ENCODE measurements around the gene TTLL3. TPM values are rescaled to one million over a fixed set of nuclear protein-coding genes. Genes with fewer than 3 reads are reported as not detected.
A peak's percentile ranks its signal among the peaks of the same experiment; 100 is the strongest.

The TTLL3 gene
- total RNA-seq, 1 experiment from 2014 or later = 15.7 TPM

DNA sequence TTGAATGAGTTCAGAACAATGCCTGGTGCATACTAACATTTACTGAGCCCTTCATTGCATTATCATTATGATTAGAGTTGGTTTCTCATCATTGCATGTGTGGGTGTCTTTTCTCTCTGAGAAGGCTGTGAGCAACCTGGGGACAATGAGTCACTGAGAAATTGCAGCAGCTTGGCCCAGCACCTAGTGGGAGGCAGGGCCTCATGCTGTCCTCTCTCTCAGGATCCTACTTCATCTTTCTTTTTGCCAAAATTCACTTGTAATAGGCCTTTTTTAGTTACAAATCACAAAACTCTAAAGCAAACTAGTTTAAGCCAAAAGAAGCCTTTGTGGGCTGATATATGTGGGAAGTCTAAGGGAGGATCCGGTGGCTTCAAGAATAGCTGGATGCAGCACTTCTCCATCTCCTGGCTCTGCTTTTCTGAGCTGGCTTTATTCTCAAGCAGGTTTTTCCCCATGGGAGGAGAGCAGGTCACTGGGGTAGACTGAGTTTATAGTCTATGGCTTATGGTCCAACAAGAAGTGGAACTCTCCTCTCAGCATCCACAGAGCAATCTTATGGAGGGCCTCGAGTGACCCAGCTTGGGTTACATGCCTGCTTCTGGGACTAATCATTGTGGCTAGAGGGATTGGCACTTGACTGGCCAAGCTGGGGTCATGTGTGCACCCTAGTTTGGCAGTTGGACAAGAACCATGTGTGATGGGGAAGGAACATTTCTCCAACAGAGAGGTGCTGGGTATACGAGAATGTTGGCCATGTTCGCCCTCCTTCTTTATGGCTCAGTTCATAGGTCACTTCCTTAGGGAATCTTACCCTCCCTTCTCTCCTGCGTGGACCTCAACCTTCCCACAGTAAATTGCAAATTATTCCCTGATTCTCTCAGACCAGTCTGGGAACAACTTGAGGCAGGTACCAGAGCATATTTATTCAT is 31.7 kb upstream of the TTLL3 start:
- Histone ChIP-seq H3K27me3 (ENCODE audit: control insufficient read depth, insufficient read depth, low read length) (no peaks in the 10 kb centered on the region), H3K9me3 (ENCODE audit: control insufficient read depth, insufficient read depth, low read depth, low read length) (no peaks in the 10 kb centered on the region), H3K36me3 (ENCODE audit: control insufficient read depth, insufficient read depth, low read length) (no peaks in the 10 kb centered on the region), H3K4me1 (ENCODE audit: control insufficient read depth, insufficient read depth, low read length) (no peaks in the 10 kb centered on the region), H3K27ac (ENCODE audit: low read length) (no peak overlapping the region), H3K4me3 (ENCODE audit: low read depth in 2 of 2, low read length in 2 of 2) (no peak overlapping the region)
- no TSS peak for BruUV-seq (replicated peaks)
- ChIA-PET CTCF (no interaction called here), POLR2A (no interaction called here)
- no peak for ATAC-seq
- no peak for DNase-seq (ENCODE audit: low read depth, low spot score)
- in situ Hi-C loops (cut with HindIII; ENCODE audit: low pct_unique_long_range_greater_than_20kb, low sequenced_read_pairs) = no loop called here
- TF ChIP-seq, protein P1, sequence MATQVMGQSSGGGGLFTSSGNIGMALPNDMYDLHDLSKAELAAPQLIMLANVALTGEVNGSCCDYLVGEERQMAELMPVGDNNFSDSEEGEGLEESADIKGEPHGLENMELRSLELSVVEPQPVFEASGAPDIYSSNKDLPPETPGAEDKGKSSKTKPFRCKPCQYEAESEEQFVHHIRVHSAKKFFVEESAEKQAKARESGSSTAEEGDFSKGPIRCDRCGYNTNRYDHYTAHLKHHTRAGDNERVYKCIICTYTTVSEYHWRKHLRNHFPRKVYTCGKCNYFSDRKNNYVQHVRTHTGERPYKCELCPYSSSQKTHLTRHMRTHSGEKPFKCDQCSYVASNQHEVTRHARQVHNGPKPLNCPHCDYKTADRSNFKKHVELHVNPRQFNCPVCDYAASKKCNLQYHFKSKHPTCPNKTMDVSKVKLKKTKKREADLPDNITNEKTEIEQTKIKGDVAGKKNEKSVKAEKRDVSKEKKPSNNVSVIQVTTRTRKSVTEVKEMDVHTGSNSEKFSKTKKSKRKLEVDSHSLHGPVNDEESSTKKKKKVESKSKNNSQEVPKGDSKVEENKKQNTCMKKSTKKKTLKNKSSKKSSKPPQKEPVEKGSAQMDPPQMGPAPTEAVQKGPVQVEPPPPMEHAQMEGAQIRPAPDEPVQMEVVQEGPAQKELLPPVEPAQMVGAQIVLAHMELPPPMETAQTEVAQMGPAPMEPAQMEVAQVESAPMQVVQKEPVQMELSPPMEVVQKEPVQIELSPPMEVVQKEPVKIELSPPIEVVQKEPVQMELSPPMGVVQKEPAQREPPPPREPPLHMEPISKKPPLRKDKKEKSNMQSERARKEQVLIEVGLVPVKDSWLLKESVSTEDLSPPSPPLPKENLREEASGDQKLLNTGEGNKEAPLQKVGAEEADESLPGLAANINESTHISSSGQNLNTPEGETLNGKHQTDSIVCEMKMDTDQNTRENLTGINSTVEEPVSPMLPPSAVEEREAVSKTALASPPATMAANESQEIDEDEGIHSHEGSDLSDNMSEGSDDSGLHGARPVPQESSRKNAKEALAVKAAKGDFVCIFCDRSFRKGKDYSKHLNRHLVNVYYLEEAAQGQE (IDR thresholded peaks at IDR 0.05; ENCODE audit: insufficient read depth in 1 of 2, low read depth in 2 of 2, low read length in 1 of 2) = no peak
- TF ChIP-seq POLR2AphosphoS5 (IDR thresholded peaks at IDR 0.05; ENCODE audit: low read depth, low read length) = 0 out of 2 replicates have a peak, but pooled peaks have one; percentile 20
- TF ChIP-seq SIN3A (IDR thresholded peaks at IDR 0.05; ENCODE audit: borderline replicate concordance, insufficient read depth, low read depth, low read length) = no peak
- intact Hi-C loops (cut with micrococcal nuclease; ENCODE audit: unreplicated experiment) = no loop called here

DNA sequence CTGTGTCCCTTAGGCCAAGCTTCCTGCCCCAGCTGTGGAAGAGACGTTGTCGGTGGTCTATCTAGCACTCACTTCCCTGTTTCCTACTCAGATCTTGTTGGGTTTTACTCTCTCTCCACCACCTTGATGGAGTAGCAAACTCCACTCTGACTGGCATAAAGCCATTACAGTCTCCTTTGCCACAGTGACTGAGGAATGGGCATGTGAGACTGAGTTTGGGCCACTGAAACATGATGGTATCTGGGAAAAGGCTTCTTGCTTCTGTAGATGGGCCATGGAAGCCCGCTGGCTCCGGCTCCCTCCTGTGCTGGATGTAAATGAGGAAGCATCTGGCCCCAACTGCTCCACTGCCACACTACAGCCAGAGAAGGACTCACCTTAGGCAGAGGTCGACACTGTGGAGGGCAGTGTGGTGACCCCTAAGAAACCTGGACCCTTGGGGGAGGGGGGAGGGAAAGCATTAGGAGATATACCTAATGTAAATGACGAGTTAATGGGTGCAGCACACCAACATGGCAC is 30.9 kb upstream of the TTLL3 start:
- ChIA-PET POLR2A (no interaction called here), CTCF (no interaction called here)
- no peaks in the 10 kb centered on the region for H3K9me3 ChIP-seq (ENCODE audit: control insufficient read depth, insufficient read depth, low read depth, low read length)
- in situ Hi-C loops (cut with HindIII; ENCODE audit: low pct_unique_long_range_greater_than_20kb, low sequenced_read_pairs) = no loop called here
- no peak overlapping the region for H3K27ac ChIP-seq (ENCODE audit: low read length)
- DNase-seq (ENCODE audit: low read depth, low spot score) (no peak), ATAC-seq (no peak)
- H3K27me3 ChIP-seq (ENCODE audit: control insufficient read depth, insufficient read depth, low read length) = no peaks in the 10 kb centered on the region
- H3K36me3 ChIP-seq (ENCODE audit: control insufficient read depth, insufficient read depth, low read length) = no peaks in the 10 kb centered on the region
- no peaks in the 10 kb centered on the region for H3K4me1 ChIP-seq (ENCODE audit: control insufficient read depth, insufficient read depth, low read length)
- TF ChIP-seq SIN3A (IDR thresholded peaks at IDR 0.05; ENCODE audit: borderline replicate concordance, insufficient read depth, low read depth, low read length) = no peak
- TF ChIP-seq TCF7L2 (IDR thresholded peaks at IDR 0.05; ENCODE audit: low read depth, low read length) = no peak
- TF ChIP-seq POLR2AphosphoS5 (IDR thresholded peaks at IDR 0.05; ENCODE audit: low read depth, low read length) = no peak
- TF ChIP-seq, protein P1 (IDR thresholded peaks at IDR 0.05; ENCODE audit: insufficient read depth in 1 of 2, low read depth in 2 of 2, low read length in 1 of 2) = no peak
- TF ChIP-seq, protein P2, sequence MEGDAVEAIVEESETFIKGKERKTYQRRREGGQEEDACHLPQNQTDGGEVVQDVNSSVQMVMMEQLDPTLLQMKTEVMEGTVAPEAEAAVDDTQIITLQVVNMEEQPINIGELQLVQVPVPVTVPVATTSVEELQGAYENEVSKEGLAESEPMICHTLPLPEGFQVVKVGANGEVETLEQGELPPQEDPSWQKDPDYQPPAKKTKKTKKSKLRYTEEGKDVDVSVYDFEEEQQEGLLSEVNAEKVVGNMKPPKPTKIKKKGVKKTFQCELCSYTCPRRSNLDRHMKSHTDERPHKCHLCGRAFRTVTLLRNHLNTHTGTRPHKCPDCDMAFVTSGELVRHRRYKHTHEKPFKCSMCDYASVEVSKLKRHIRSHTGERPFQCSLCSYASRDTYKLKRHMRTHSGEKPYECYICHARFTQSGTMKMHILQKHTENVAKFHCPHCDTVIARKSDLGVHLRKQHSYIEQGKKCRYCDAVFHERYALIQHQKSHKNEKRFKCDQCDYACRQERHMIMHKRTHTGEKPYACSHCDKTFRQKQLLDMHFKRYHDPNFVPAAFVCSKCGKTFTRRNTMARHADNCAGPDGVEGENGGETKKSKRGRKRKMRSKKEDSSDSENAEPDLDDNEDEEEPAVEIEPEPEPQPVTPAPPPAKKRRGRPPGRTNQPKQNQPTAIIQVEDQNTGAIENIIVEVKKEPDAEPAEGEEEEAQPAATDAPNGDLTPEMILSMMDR (IDR thresholded peaks at IDR 0.05) = no peak
- intact Hi-C loops (cut with micrococcal nuclease; ENCODE audit: unreplicated experiment) = no loop called here
- no peak overlapping the region for H3K4me3 ChIP-seq (ENCODE audit: low read depth in 2 of 2, low read length in 2 of 2)
- no TSS peak for BruUV-seq (replicated peaks)
